ENCODE data around the gene DSCAML1. TPM values are rescaled to one million over a fixed set of nuclear protein-coding genes. Genes with fewer than 3 reads are reported as not detected.

Gene DSCAML1
- total RNA-seq, 1 experiment from 2014 or later: 0.15 TPM

GRCh38 chr11:117417342-117417741 is 379.7 kb downstream of the DSCAML1 start:
- no peak overlapping the region for H2BK5ac ChIP-seq (ENCODE audit: insufficient read length, low read length)
- no peaks in the 10 kb centered on the region for H3K4me1 ChIP-seq (ENCODE audit: insufficient read depth, low read length)
- H3K36me3 Mint-ChIP-seq (ENCODE audit: insufficient read depth in 1 of 3, low read depth in 3 of 3): no peaks in the 10 kb centered on the region; a peak in 2 of 7 replicates
- H3K4ac ChIP-seq (ENCODE audit: low read depth, low read length): no peak overlapping the region
- no peak overlapping the region for H2AK5ac ChIP-seq (ENCODE audit: insufficient read length, low read length)
- no peak overlapping the region for H2AFZ ChIP-seq (ENCODE audit: low read length)
- H2BK15ac ChIP-seq (ENCODE audit: low read depth, low read length): no peak overlapping the region
- H3K23ac ChIP-seq (ENCODE audit: insufficient read length, low read depth, low read length): no peak overlapping the region
- H3K9ac ChIP-seq (ENCODE audit: extremely low read depth, insufficient read length, low read length): no peak overlapping the region
- no peaks in the 10 kb centered on the region for H3K27me3 ChIP-seq (ENCODE audit: insufficient read depth, low read length)
- no peak overlapping the region for H3K14ac ChIP-seq (ENCODE audit: insufficient read depth, low read length)
- no peaks in the 10 kb centered on the region for H3K79me1 ChIP-seq (ENCODE audit: insufficient read depth, low read depth, low read length, poor library complexity, severe bottlenecking)
- no CpG with 5 or more reads among the region's 6 CpGs for WGBS (ENCODE audit: extremely low coverage, insufficient read length, low lambda C conversion rate)
- H4K20me1 ChIP-seq (ENCODE audit: control insufficient read depth, insufficient read depth, insufficient read length): no peaks in the 10 kb centered on the region
- no peak for DNase-seq
- peaks cover 4% of the 10 kb centered on the region for H3K27me3 Mint-ChIP-seq (ENCODE audit: low read depth)
- no peak overlapping the region for H3K18ac ChIP-seq (ENCODE audit: insufficient read length, low read depth, low read length)
- no peak overlapping the region for H2BK12ac ChIP-seq (ENCODE audit: insufficient read length, low read depth, low read length)
- no peak for TF ChIP-seq CTCF (conservative IDR thresholded peaks at IDR 0.05)
- no peak overlapping the region for H3K27ac ChIP-seq (ENCODE audit: insufficient read length, low read depth, low read length)
- H3K9me3 Mint-ChIP-seq: no peaks in the 10 kb centered on the region
- H3K4me3 Mint-ChIP-seq: no peak overlapping the region
- H4K8ac ChIP-seq (replicated peaks; ENCODE audit: insufficient read length, low read depth, low read length): no peak overlapping the region
- peaks cover 0 to 5% of the 10 kb centered on the region in 2 experiments; a peak in 2 of 4 replicates for H3K4me1 Mint-ChIP-seq
- H4K91ac ChIP-seq (ENCODE audit: insufficient read length, low read depth, low read length): no peak overlapping the region
- H3K4me2 ChIP-seq (ENCODE audit: insufficient read depth, insufficient read length, low read length): no peak overlapping the region
- no peaks in the 10 kb centered on the region for H3K23me2 ChIP-seq (ENCODE audit: insufficient read length, low read depth, low read length, poor library complexity, severe bottlenecking)
- no peaks in the 10 kb centered on the region for H3K9me3 ChIP-seq (ENCODE audit: control insufficient read depth, low read depth, low read length)
- no peak overlapping the region for H3K56ac ChIP-seq (ENCODE audit: insufficient read length, low read depth, low read length)
- no peak overlapping the region for H3K27ac Mint-ChIP-seq
- no peak overlapping the region for H3T11ph ChIP-seq (ENCODE audit: low read length)
- H3K79me2 ChIP-seq (ENCODE audit: insufficient read depth, low read length): no peaks in the 10 kb centered on the region
- no peak overlapping the region for H2BK120ac ChIP-seq (ENCODE audit: low read depth, low read length, poor library complexity, severe bottlenecking)
- H4K5ac ChIP-seq (ENCODE audit: insufficient read length, low read depth, low read length): no peak overlapping the region
- no peak overlapping the region for H2BK20ac ChIP-seq (ENCODE audit: low read depth, low read length, poor library complexity, severe bottlenecking)

All from H9 (cell line).